Heart right ventricle (tissue), 16 donors: ENCODE results near the gene MINDY4. TPM values are rescaled to one million over a fixed set of nuclear protein-coding genes. Genes with fewer than 3 reads are reported as not detected.
A peak's percentile ranks its signal among the peaks of the same experiment; 100 is the strongest.

Experiments
- ATAC-seq, 8 donors: fragments of 200-7000 bp; cut with Tn5 transposase; one replicate each; pipeline ENCODE4 v1.9.1; 2020; ENCODE audit warnings: mild to moderate bottlenecking in 8 of 8, moderate library complexity in 8 of 8, moderate number of reproducible peaks in 1 of 8
- DNase-seq, 2 donors: peaks; one replicate each; pipeline ENCODE4 v3.0.0-alpha.2; 2020
- H3K27ac ChIP-seq, 10 donors: fragments of 200-600 bp; sonication (generic) in 2 of 10; one replicate each; pipeline versions ENCODE4 v1.5.0 to v1.8.0; 2020 to 2022; ENCODE audit warnings: mild to moderate bottlenecking in 3 of 10
- H3K27me3 ChIP-seq, 7 donors: fragments of 200-600 bp; one replicate each; pipeline ENCODE4 v1.8.0; 2021 to 2022; ENCODE audit warnings: mild to moderate bottlenecking in 2 of 7
- H3K36me3 ChIP-seq, 9 donors: fragments of 200-600 bp; sonication (generic) in 1 of 9; one replicate each; pipeline versions ENCODE4 v1.5.0 to v1.8.0; 2020 to 2022; ENCODE audit warnings: mild to moderate bottlenecking in 2 of 9
- H3K4me1 ChIP-seq, 9 donors: fragments of 200-600 bp; sonication (generic) in 1 of 9; one replicate each; pipeline versions ENCODE4 v1.5.0 to v1.8.0; 2020 to 2022; ENCODE audit warnings: mild to moderate bottlenecking in 4 of 9
- H3K4me3 ChIP-seq, 10 donors: fragments of 200-600 bp; sonication (generic) in 2 of 10; one replicate each; pipeline versions ENCODE4 v1.5.0 to v1.8.0; 2020 to 2022; ENCODE audit warnings: mild to moderate bottlenecking in 7 of 10, moderate library complexity in 2 of 10
- H3K9me3 ChIP-seq, 11 donors: fragments of 200-600 bp in 10 of 11; sonication (generic) in 2 of 11; one replicate each; pipeline versions ENCODE4 v1.5.0 to v1.8.0; 2013 to 2022; ENCODE audit warnings: mild to moderate bottlenecking in 2 of 11, control low read depth in 1 of 11, moderate library complexity in 1 of 11
- WGBS, 2 donors: extraction: QIAGEN DNeasy Blood & Tissue Kit; methylation state at CpG; one replicate each; pipeline ENCODE4 v1.1.7; 2013; ENCODE audit warnings: inconsistent platforms in 1 of 2; 5-methylcytosine and 5-hydroxymethylcytosine counted together
- intact Hi-C, 10 donors: fragments of 100-400 bp; cut with DNase I; formaldehyde crosslinking; loops; one replicate each; pipeline versions ENCODE4 v1.11.1 to v1.14.2; 2022
- polyA plus RNA-seq, 2 donors: library from polyadenylated mRNA; stranded (reverse); fragments of 200-250 nt; gene quantifications; one replicate each; pipeline ENCODE4 v1.2.3, GENCODE V29; 2013
- total RNA-seq, 10 donors: library from RNA; stranded (reverse); fragmentation: NEBNext Ultra II Directional in 3 of 10; extraction: Animal tissue kit (Norgen Biotek cat#: 25700) in 3 of 10; gene quantifications; one replicate each; pipeline versions ENCODE4 v1.2.1 to v1.2.4, GENCODE V29; 2021 to 2023
- TF ChIP-seq, protein P1 (sequence below), 9 donors: fragments of 200-600 bp; sonication (generic) in 2 of 9; IDR thresholded peaks; one replicate each; pipeline versions ENCODE4 v1.5.0 to v1.8.0; 2021 to 2022; ENCODE audit warnings: antibody characterized with exemption in 9 of 9, mild to moderate bottlenecking in 5 of 9, moderate library complexity in 1 of 9
- donor health status: Arrhythmogenic right ventricular cardiomyopathy.
- donor health status: ischemic (EF 13 %, LVEDD 7.1; RV severe dilation, severe dysfunction).
- donor health status: healthy with polysubstance abuse.
- donor health status: DM: no; HTN: yes; CAD: no.
- donor health status: DM: no; HTN: no; CAD: no.
- donor health status: ischemic (EF 25% LVEDD 6.9; RV normal size, moderate dysfunction).
- donor health status: ischemic (EF 25% LVEDD 5.7; RV mildly dilated, moderate dysfunction).
- donor health status: healthy.
- donor health status: DM: yes; HTN: yes; CAD: no.
- donor health status: Ischemic cardiomyopathy.
- donor health status: ischemic (EF 35%, LVEDD 5.7; RV mildly dilated, moderate dysfunction).
- donor health status: nonischemic (EF 11% LVEDD 7.7; RV severe dilation, severe dysfunction).
- donor health status: DM: yes; HTN: yes; CAD: no.
- donor health status: PGD.
- donor health status: ischemic (EF 29% LVEDD 5.4; RV normal size, mild dysfunction).
- donor health status: nonischemic (EF 23%, LVEDD 6.1; RV moderate dilation, normal function).

MINDY4 gene
- total and polyA plus RNA-seq, 12 donors = 1.9 to 5.4 (median 2.8) TPM

DNA sequence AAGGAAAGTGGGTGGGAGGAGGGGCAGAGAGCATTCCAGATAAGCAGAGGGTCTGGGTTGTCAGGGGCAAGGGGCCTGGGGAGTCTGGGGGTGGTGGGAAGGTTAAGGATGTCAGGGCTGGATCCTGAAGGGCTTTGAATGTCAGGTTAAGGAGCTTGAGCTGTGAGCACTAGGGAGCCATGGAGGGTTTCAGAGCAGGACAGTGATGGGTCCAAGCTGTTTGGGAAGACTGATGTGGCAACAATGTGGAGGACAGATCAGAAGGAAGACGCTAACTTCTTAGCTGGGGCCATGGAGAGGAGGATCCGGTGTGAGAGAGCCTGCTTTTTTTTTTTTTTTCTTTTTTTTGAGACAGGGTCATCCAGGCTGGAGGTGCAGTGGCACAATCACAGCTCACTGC, 126.6 kb downstream of the MINDY4 start:
- Histone ChIP-seq H3K4me3 (no peak overlapping the region), H3K4me1 (peaks cover 18 to 93% (median 77%) of the 10 kb centered on the region in 9 donors), H3K36me3 (no peaks in the 10 kb centered on the region), H3K27ac (peak overlapping the region in 3 of 10 donors; percentile 42 to 83 (median 42)), H3K27me3 (no peaks in the 10 kb centered on the region), H3K9me3 (no peaks in the 10 kb centered on the region)
- intact Hi-C loops = no loop called here
- 52 to 64% methylated on average over 2 of the region's 2 CpGs for WGBS, 2 donors
- ATAC-seq = no peak
- TF ChIP-seq, protein P1, sequence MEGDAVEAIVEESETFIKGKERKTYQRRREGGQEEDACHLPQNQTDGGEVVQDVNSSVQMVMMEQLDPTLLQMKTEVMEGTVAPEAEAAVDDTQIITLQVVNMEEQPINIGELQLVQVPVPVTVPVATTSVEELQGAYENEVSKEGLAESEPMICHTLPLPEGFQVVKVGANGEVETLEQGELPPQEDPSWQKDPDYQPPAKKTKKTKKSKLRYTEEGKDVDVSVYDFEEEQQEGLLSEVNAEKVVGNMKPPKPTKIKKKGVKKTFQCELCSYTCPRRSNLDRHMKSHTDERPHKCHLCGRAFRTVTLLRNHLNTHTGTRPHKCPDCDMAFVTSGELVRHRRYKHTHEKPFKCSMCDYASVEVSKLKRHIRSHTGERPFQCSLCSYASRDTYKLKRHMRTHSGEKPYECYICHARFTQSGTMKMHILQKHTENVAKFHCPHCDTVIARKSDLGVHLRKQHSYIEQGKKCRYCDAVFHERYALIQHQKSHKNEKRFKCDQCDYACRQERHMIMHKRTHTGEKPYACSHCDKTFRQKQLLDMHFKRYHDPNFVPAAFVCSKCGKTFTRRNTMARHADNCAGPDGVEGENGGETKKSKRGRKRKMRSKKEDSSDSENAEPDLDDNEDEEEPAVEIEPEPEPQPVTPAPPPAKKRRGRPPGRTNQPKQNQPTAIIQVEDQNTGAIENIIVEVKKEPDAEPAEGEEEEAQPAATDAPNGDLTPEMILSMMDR (IDR thresholded peaks at IDR 0.05) = no peak
- no peak for DNase-seq

DNA sequence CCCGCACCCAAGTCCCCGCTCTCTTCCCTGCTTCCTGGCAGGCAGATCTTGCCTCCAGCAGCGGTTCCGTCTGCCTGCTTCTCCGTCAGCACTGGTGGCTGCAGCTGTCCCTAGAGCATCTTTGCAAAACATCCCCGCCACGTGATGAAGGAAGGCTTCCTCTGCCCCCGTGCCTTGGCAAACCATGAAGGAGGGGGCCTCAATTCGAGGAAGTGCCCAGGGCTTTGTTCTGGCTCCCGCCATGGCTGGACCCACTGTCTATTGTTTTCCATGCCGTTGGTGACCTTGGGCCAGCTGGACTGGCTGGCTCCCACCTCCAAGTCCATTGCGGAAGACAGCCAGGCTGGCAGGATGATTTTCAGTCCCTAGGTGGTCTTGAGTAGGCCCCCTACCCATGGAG, 127.2 kb downstream of the MINDY4 start:
- H3K9me3 ChIP-seq = no peaks in the 10 kb centered on the region
- no peak for DNase-seq

DNA sequence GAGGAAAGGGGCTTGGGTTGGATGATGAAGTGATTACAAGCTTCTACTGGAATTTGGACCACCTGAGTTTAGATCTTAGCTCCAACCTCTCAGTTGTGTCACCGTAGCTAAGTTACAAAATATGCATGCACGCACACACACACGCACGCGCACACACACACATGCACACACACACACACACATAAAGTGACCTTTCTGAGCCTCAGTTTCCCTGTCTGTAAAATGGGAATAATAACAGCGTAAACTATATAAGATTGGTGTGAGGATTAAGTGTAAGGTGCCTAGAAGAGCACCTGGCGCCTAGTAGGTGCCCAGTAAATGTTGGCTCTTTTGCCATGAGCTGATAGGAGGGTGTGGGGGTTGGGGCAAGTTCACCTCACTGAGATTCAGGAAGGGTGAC, 127.8 kb downstream of the MINDY4 start:
- TF ChIP-seq, protein P1 (IDR thresholded peaks at IDR 0.05) = no peak
- no peak for ATAC-seq
- 97 to 99% methylated on average over 7 of the region's 7 CpGs for WGBS, 2 donors

More for the DNA sequence above, 127.2 kb downstream of the MINDY4 start:
- H3K4me1 ChIP-seq = peaks cover 16 to 87% (median 71%) of the 10 kb centered on the region in 9 donors
- H3K27ac ChIP-seq = peak overlapping the region in 7 of 10 donors; percentile 4 to 83 (median 39)
- ATAC-seq = no peak
- intact Hi-C loops = no loop called here
- TF ChIP-seq, protein P1 (IDR thresholded peaks at IDR 0.05) = no peak
- 57 to 76% methylated on average over 12 of the region's 12 CpGs for WGBS, 2 donors
- H3K36me3 ChIP-seq = no peaks in the 10 kb centered on the region
- H3K4me3 ChIP-seq = no peak overlapping the region
- no peaks in the 10 kb centered on the region for H3K27me3 ChIP-seq

DNA sequence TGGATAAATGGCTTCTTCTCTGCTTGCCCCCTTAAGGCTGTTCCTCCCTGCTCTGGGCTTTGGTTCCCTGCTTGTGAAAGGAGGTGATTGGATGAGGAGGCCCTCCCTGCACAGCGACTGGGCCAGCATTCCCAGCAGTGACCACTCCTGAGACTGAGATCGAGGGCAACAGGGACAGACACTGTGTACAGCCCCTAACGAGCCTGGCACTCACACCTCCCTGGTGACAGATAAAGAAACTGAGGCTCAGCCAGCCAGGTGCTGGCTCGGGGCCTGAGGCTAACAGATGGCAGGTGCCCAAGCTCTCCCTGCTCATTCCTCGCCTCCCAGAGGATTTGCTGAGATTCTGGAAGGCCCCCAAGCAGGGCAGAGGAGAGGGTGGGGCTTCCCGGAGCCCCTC, 128.4 kb downstream of the MINDY4 start:
- Histone ChIP-seq H3K4me3 (no peak overlapping the region), H3K4me1 (peaks cover 8 to 79% (median 62%) of the 10 kb centered on the region in 9 donors), H3K9me3 (no peaks in the 10 kb centered on the region), H3K36me3 (no peaks in the 10 kb centered on the region), H3K27me3 (no peaks in the 10 kb centered on the region), H3K27ac (peak overlapping the region; percentile 5 to 83 (median 70))
- 25 to 49% methylated on average over 6 of the region's 6 CpGs for WGBS, 2 donors
- TF ChIP-seq, protein P1 (IDR thresholded peaks at IDR 0.05) = no peak
- intact Hi-C loops = no loop called here
- ATAC-seq (peak in 5 of 8 donors; percentile 6 to 34 (median 31)), DNase-seq (no peak)

More for the DNA sequence above, 127.8 kb downstream of the MINDY4 start:
- Histone ChIP-seq H3K4me3 (no peak overlapping the region), H3K36me3 (no peaks in the 10 kb centered on the region), H3K4me1 (peaks cover 13 to 80% (median 64%) of the 10 kb centered on the region in 9 donors), H3K27ac (peak overlapping the region in 8 of 10 donors; percentile 4 to 83 (median 72)), H3K27me3 (no peaks in the 10 kb centered on the region), H3K9me3 (no peaks in the 10 kb centered on the region)
- intact Hi-C loops = no loop called here
- no peak for DNase-seq
